ENCODE measurements around the gene PSMG2. TPM values are rescaled to one million over a fixed set of nuclear protein-coding genes. Genes with fewer than 3 reads are reported as not detected.

Gene PSMG2
- total RNA-seq, 2 donors from 2014 or later = 56.7 to 69.9 TPM

GRCh38 chr18:12711446-12711845 lies 8.6 kb downstream of the PSMG2 start:
- ATAC-seq (no peak), DNase-seq (no peak)
- intact Hi-C loops (cut with DNase I, micrococcal nuclease) = no loop called here

GRCh38 chr18:12721495-12722275 lies 18.8 kb downstream of the PSMG2 start:
- ATAC-seq (no peak), DNase-seq (no peak)
- intact Hi-C loops (cut with DNase I, micrococcal nuclease) = no loop called here

- intact Hi-C loops (cut with DNase I, micrococcal nuclease) = no loop called here
- no peak for DNase-seq
- no peak for ATAC-seq
These were observed 19.9 kb downstream of the PSMG2 start for GRCh38 chr18:12722731-12723130.

- ATAC-seq = no peak
These were observed 23.5 kb downstream of the PSMG2 start for GRCh38 chr18:12726331-12726730.

GRCh38 chr18:12726774-12727550 lies 24.1 kb downstream of the PSMG2 start:
- ATAC-seq = peak; percentile 62
- DNase-seq = peak in 1 of 2 donors; percentile 36
- intact Hi-C loops (cut with DNase I, micrococcal nuclease) = loop anchor here in 1 of 2 donors (5.0 kb wide), 1 partner anchor 205 kb away; no protein-coding TSS in a partner anchor

More at GRCh38 chr18:12726331-12726730, 23.5 kb downstream of the PSMG2 start:
- no peak for DNase-seq
- intact Hi-C loops (cut with DNase I, micrococcal nuclease) = loop anchor here in 1 of 2 donors (5.0 kb wide), 1 partner anchor 206 kb away; no protein-coding TSS in a partner anchor

GRCh38 chr18:12737243-12737902 lies 34.5 kb downstream of the PSMG2 start:
- intact Hi-C loops (cut with DNase I, micrococcal nuclease) = loop anchor here in 1 of 2 donors (10.0 kb wide), 1 partner anchor 187 kb away; no protein-coding TSS in a partner anchor
- ATAC-seq = no peak

GRCh38 chr18:12741351-12741750 lies 38.5 kb downstream of the PSMG2 start:
- ATAC-seq (no peak), DNase-seq (no peak)
- intact Hi-C loops (cut with DNase I, micrococcal nuclease) = loop anchor here in 1 of 2 donors (10.0 kb wide), 1 partner anchor 153 kb away; no protein-coding TSS in a partner anchor

More at GRCh38 chr18:12737243-12737902, 34.5 kb downstream of the PSMG2 start:
- no peak for DNase-seq

- intact Hi-C loops (cut with DNase I, micrococcal nuclease) = loop anchor here in 1 of 2 donors (10.0 kb wide), 1 partner anchor 152 kb away; no protein-coding TSS in a partner anchor
- DNase-seq = no peak
- ATAC-seq = no peak
These were observed 39.6 kb downstream of the PSMG2 start for GRCh38 chr18:12742453-12742852.

- intact Hi-C loops (cut with DNase I, micrococcal nuclease) = loop anchor here in 1 of 2 donors (10.0 kb wide), 1 partner anchor 151 kb away; no protein-coding TSS in a partner anchor
- peak; percentile 63 for ATAC-seq
- no peak for DNase-seq
These were observed 41.3 kb downstream of the PSMG2 start for GRCh38 chr18:12744103-12744502.

GRCh38 chr18:12745095-12745795 lies 42.4 kb downstream of the PSMG2 start:
- intact Hi-C loops (cut with DNase I, micrococcal nuclease) = loop anchor here in 1 of 2 donors (10.0 kb wide), 1 partner anchor 150 kb away; no protein-coding TSS in a partner anchor
- no peak for ATAC-seq

GRCh38 chr18:12747530-12748315 lies 44.9 kb downstream of the PSMG2 start:
- DNase-seq (no peak), ATAC-seq (no peak)
- intact Hi-C loops (cut with DNase I, micrococcal nuclease) = loop anchor here in 1 of 2 donors (10.0 kb wide), 1 partner anchor 147 kb away; no protein-coding TSS in a partner anchor

More at GRCh38 chr18:12745095-12745795, 42.4 kb downstream of the PSMG2 start:
- DNase-seq = no peak

GRCh38 chr18:12748671-12749070 lies 45.8 kb downstream of the PSMG2 start:
- ATAC-seq (no peak), DNase-seq (no peak)
- intact Hi-C loops (cut with DNase I, micrococcal nuclease) = loop anchor here in 1 of 2 donors (10.0 kb wide), 1 partner anchor 146 kb away; no protein-coding TSS in a partner anchor

GRCh38 chr18:12749121-12749520 lies 46.3 kb downstream of the PSMG2 start:
- intact Hi-C loops (cut with DNase I, micrococcal nuclease) = loop anchor here in 1 of 2 donors (10.0 kb wide), 1 partner anchor 146 kb away; no protein-coding TSS in a partner anchor
- no peak for DNase-seq
- no peak for ATAC-seq

- no peak for DNase-seq
- intact Hi-C loops (cut with DNase I, micrococcal nuclease) = no loop called here
- no peak for ATAC-seq
These were observed 47.4 kb downstream of the PSMG2 start for GRCh38 chr18:12750076-12750714.

GRCh38 chr18:12750715-12751502 lies 48.1 kb downstream of the PSMG2 start:
- intact Hi-C loops (cut with DNase I, micrococcal nuclease) = no loop called here
- DNase-seq (no peak), ATAC-seq (no peak)

GRCh38 chr18:12751503-12751884 lies 48.7 kb downstream of the PSMG2 start:
- DNase-seq (no peak), ATAC-seq (no peak)
- intact Hi-C loops (cut with DNase I, micrococcal nuclease) = no loop called here
